ENCODE data around the gene CR1L. TPM values are rescaled to one million over a fixed set of nuclear protein-coding genes. Genes with fewer than 3 reads are reported as not detected.

The CR1L gene
- total and polyA plus RNA-seq, 9 of the 15 experiments (the other 6 are each of a cell fraction or from before 2014, with no cell fraction given), result 10.1 to 74.8 (median 34.3) TPM

DNA sequence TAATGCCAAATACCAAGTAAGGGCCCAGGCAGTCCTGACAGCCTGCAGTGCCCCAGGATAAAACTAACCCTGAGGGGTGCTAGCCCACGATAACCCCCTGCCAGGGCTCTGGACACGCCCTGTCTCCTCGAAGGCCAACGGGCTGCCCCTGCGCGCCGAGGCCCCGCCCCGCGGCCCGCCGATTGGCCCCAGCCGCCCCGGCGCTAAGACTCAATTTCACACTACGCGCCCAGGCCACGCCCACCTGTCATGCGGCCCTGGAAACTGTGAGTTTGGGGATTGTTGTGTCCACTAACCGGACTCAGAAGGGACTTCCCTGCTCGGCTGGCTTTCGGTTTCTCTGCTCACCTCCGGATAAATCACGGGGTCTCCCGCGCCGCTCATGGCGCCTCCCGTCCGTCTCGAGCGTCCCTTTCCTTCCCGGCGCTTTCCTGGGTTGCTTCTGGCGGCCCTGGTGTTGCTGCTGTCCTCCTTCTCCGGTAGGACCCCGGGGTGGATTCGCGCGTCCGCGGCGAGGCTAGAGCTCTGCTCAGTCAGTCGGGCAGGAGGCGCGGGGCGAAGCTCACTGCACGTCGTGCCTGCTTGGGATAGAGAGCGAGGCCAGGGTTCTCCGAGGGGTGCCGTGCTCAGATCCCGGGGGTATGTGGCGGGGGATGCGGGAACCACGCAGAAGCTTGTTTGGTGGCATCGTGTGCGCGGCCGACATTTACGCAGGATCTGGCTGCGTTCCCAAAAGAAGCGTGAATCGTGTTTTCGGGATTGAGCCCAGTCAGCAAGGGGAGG lies at the start of gene CR1L (continued):
- TF ChIP-seq, protein P1, sequence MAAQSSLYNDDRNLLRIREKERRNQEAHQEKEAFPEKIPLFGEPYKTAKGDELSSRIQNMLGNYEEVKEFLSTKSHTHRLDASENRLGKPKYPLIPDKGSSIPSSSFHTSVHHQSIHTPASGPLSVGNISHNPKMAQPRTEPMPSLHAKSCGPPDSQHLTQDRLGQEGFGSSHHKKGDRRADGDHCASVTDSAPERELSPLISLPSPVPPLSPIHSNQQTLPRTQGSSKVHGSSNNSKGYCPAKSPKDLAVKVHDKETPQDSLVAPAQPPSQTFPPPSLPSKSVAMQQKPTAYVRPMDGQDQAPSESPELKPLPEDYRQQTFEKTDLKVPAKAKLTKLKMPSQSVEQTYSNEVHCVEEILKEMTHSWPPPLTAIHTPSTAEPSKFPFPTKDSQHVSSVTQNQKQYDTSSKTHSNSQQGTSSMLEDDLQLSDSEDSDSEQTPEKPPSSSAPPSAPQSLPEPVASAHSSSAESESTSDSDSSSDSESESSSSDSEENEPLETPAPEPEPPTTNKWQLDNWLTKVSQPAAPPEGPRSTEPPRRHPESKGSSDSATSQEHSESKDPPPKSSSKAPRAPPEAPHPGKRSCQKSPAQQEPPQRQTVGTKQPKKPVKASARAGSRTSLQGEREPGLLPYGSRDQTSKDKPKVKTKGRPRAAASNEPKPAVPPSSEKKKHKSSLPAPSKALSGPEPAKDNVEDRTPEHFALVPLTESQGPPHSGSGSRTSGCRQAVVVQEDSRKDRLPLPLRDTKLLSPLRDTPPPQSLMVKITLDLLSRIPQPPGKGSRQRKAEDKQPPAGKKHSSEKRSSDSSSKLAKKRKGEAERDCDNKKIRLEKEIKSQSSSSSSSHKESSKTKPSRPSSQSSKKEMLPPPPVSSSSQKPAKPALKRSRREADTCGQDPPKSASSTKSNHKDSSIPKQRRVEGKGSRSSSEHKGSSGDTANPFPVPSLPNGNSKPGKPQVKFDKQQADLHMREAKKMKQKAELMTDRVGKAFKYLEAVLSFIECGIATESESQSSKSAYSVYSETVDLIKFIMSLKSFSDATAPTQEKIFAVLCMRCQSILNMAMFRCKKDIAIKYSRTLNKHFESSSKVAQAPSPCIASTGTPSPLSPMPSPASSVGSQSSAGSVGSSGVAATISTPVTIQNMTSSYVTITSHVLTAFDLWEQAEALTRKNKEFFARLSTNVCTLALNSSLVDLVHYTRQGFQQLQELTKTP (IDR thresholded peaks at IDR 0.05; ENCODE audit: low read depth in 1 of 2, partially characterized antibody in 2 of 2), result peak in 1 of 2 experiments; percentile 42
- TF ChIP-seq ZBTB5 (IDR thresholded peaks at IDR 0.05) (0 out of 2 replicates have a peak, but pooled peaks have one; percentile 28), DPF2 (IDR thresholded peaks at IDR 0.05) (peak; percentile 50; the same call in 1 of the 2 replicates), THRAP3 (IDR thresholded peaks at IDR 0.05; ENCODE audit: borderline replicate concordance) (no peak), REST (IDR thresholded peaks at IDR 0.05; ENCODE audit: borderline replicate concordance) (peak; percentile 8; the same call in 1 of the 2 replicates), REST (CRISPR knock-in tag; IDR thresholded peaks at IDR 0.05; ENCODE audit: low read depth) (0 out of 2 replicates have a peak, but pooled peaks have one; percentile 35)
- TF ChIP-seq, protein P2, sequence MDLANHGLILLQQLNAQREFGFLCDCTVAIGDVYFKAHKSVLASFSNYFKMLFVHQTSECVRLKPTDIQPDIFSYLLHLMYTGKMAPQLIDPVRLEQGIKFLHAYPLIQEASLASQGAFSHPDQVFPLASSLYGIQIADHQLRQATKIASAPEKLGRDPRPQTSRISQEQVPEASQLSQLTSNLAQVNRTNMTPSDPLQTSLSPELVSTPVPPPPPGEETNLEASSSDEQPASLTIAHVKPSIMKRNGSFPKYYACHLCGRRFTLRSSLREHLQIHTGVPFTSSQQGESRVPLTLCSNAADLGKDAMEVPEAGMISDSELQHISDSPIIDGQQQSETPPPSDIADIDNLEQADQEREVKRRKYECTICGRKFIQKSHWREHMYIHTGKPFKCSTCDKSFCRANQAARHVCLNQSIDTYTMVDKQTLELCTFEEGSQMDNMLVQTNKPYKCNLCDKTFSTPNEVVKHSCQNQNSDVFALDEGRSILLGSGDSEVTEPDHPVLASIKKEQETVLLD (IDR thresholded peaks at IDR 0.05), result peak; percentile 77

Measured in K562 (cell line).